Spleen (tissue), 7 donors: ENCODE data around the gene MXD4.

ENCODE experiments used
- CTCF ChIP-seq, 11 experiments: fragments of 200-600 bp in 7 of 11; fragments of 450-650 bp in 4 of 11; sonication (generic) in 4 of 11; IDR thresholded peaks in 8 of 11; conservative IDR thresholded peaks in 3 of 11; 1 replicate in 7 of 11; 2 replicates in 4 of 11; pipeline versions ENCODE4 v1.4.0 to v1.8.0; 2016 to 2021; ENCODE audit warnings: antibody characterized with exemption in 11 of 11, inconsistent platforms in 4 of 11, mild to moderate bottlenecking in 1 of 11
- POLR2A ChIP-seq, 3 donors: fragments of 450-650 bp; IDR thresholded peaks; one replicate each; pipeline ENCODE4 v1.5.1; 2017; ENCODE audit warnings: antibody characterized with exemption in 3 of 3, mild to moderate bottlenecking in 1 of 3
- POLR2AphosphoS5 ChIP-seq, 3 donors: sonication (generic); formaldehyde crosslinking; IDR thresholded peaks; one replicate each; pipeline ENCODE4 v1.5.1; 2017; ENCODE audit warnings: antibody characterized with exemption in 3 of 3
- donor health status: DM: no; HTN: no; CAD: no; lungs with moderate emphysema.
- donor health status: DM: no; HTN: no; CAD: no.
- donor health status: DM: no; HTN: no; CAD: no.

DNA sequence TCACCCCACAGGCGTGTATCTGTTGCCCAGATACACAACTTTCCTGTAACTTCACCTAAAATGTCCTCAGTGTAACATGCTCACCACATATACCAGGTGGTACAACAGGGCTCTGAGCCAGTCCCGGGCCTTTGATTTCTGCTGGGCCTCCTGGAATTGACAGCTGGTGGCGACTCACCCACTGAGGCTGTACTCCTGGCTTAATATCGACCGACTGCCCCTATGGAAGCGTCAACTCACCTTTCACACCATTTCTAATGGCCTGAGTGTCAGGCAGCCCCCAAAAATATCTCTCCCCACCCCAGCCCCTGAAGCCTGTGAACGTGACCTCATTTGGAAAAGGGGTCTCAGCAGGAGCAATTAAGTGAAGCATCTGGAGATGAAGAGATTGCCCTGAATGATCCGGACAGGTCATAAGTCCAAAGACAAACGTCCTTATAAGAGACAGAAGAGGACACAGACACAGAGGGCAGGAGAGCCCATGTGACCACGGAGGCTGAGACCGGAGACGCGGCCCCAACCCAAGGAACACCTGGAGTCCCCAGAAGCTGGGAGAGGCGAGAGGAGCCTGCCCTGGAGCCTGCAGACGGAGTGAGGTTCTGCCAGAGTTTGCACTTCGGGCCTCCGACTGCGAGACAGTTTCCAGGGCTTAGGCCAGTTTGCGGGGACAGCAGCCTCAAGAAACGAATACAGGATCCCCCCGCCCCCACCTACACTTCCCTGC, 12.6 kb upstream of the MXD4 start:
- TF ChIP-seq CTCF (IDR thresholded peaks at IDR 0.05 in 8 of 11, conservative IDR thresholded peaks at IDR 0.05 in 3 of 11) (no peak), POLR2AphosphoS5 (IDR thresholded peaks at IDR 0.05) (no peak), POLR2A (IDR thresholded peaks at IDR 0.05) (no peak)
